Measurements from ENCODE around the gene HJURP. TPM values are rescaled to one million over a fixed set of nuclear protein-coding genes. Genes with fewer than 3 reads are reported as not detected.

The HJURP gene
- polyA plus RNA-seq, 1 donor (not counting 4 experiments of a cell fraction or from before 2014, with no cell fraction given) = 20.2 TPM

DNA sequence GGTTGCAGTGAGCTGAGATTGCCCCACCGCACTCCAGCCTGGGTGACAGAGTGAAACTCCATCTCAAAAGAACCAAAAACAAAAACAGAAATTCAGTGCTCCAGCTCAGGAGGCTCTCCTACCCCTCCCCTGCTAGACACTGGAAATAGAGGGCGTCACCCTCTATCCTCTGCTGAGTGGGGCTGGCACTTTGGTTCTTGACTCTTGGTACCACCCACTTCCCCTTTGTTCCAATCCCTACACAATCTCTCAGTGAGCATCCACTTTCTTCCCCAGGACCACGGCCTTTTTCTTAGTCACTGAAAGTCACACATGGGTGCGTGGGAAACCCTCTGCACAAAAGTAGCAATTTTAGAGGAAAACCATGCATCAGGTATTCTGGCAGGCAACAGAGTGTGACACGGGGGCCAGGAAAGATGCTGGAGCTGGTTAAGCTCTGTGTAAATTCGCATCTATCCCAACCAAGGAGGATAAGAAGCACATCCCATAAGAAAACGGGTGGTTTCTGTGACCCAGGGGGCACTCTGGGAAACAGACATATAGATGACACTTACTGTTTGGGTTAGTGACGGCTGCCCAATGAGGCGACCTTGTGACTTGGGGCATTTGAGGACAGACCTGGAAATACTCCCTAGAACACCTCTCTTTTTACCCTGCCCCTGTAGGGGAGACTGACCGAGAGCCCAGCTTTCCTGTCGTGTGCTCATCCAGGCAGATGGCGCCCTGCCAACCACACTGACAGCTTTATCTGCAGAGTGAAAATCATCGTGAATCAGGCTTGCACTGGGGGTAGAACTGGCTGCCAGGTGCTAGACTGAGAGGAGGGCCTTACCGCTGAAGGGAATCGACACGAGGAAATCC lies 7.7 kb downstream of the HJURP start:
- TF ChIP-seq EZH2 (IDR thresholded peaks at IDR 0.05; ENCODE audit: low read length) = no peak
- TF ChIP-seq, protein P1, sequence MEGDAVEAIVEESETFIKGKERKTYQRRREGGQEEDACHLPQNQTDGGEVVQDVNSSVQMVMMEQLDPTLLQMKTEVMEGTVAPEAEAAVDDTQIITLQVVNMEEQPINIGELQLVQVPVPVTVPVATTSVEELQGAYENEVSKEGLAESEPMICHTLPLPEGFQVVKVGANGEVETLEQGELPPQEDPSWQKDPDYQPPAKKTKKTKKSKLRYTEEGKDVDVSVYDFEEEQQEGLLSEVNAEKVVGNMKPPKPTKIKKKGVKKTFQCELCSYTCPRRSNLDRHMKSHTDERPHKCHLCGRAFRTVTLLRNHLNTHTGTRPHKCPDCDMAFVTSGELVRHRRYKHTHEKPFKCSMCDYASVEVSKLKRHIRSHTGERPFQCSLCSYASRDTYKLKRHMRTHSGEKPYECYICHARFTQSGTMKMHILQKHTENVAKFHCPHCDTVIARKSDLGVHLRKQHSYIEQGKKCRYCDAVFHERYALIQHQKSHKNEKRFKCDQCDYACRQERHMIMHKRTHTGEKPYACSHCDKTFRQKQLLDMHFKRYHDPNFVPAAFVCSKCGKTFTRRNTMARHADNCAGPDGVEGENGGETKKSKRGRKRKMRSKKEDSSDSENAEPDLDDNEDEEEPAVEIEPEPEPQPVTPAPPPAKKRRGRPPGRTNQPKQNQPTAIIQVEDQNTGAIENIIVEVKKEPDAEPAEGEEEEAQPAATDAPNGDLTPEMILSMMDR (optimal IDR thresholded peaks at IDR 0.05 in 1 of 3, IDR thresholded peaks at IDR 0.05 in 1 of 3, conservative IDR thresholded peaks at IDR 0.05 in 1 of 3; ENCODE audit: extremely low read depth in 1 of 3, insufficient read depth in 2 of 3, low read length in 3 of 3) = no peak
- H2AFZ ChIP-seq (ENCODE audit: control insufficient read depth, low read length) = no peak overlapping the region
- peaks cover 3% of the 10 kb centered on the region for H4K20me1 ChIP-seq (ENCODE audit: control insufficient read depth, extremely low read depth, insufficient read depth, low read length)
- no peak overlapping the region for H3K27ac ChIP-seq (ENCODE audit: control insufficient read depth, insufficient read depth, low read length)
- H3K9me1 ChIP-seq (ENCODE audit: control insufficient read depth, extremely low read depth, insufficient read depth, low read length) = no peaks in the 10 kb centered on the region
- dilution Hi-C loops (cut with MboI; ENCODE audit: extremely low pct_ligation_motif_present, low sequenced_read_pairs) = no loop called here
- H3K36me3 ChIP-seq (ENCODE audit: control insufficient read depth in 2 of 2, extremely low read depth in 1 of 2, insufficient read depth in 2 of 2, low read length in 2 of 2) = peaks cover 0 to 66% of the 10 kb centered on the region in 2 experiments
- H3K9me3 ChIP-seq (ENCODE audit: control insufficient read depth, low read depth, low read length) = no peaks in the 10 kb centered on the region
- H3K4me1 ChIP-seq (ENCODE audit: control insufficient read depth, extremely low read depth, insufficient read depth, low read length) = no peaks in the 10 kb centered on the region
- H3K27me3 ChIP-seq (ENCODE audit: control insufficient read depth, extremely low read depth, insufficient read depth, low read length) = no peaks in the 10 kb centered on the region
- peaks cover 66% of the 10 kb centered on the region for H3K79me2 ChIP-seq (ENCODE audit: control insufficient read depth, insufficient read depth, low read length)
- no peak overlapping the region for H3K4me3 ChIP-seq (ENCODE audit: control insufficient read depth in 2 of 3, extremely low read depth in 1 of 3, insufficient read depth in 2 of 3, low read depth in 1 of 3, low read length in 3 of 3)
- H3K4me2 ChIP-seq (ENCODE audit: control insufficient read depth, extremely low read depth, insufficient read depth, low read depth, low read length) = no peak overlapping the region
- H3K9ac ChIP-seq (ENCODE audit: control insufficient read depth, extremely low read depth, insufficient read depth, low read length) = no peak overlapping the region
- DNase-seq (ENCODE audit: low read depth, low spot score) (no peak), FAIRE-seq (no peak)

DNA sequence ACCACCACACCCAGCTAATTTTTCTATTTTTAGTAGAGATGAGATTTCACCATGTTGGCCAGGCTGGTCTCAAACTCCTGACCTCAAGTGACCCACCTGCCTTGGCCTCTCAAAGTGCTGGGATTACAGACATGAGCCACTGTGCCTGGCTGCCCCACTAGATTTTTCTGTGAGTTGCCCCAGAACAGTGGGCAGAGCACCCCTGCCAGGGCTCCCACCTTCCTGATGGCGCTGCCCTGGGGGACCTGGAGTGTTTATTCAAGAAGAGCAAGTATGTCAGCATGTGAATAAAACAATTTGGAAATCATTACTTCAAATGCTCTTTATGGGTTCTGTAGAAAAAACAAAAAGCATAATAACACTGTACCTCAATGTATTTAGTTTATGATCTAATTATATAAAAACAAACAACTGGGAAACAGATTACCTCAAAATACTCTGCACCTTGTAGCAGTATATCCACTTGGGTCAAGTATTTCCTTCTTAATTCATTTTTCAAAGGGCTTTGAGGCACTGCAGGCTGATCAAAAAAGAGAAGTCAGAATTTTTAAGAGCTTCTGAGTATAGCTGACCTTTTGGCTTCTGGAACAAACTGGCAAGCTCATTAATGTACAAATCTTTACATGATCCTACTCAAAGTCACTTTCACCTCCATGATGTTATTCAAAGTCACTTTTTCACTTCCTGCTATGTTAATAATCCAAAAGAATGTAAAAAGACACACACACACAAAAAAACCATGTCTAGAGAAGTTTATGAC lies 8.9 kb downstream of the HJURP start:
- TF ChIP-seq EZH2 (IDR thresholded peaks at IDR 0.05; ENCODE audit: low read length) = no peak
- TF ChIP-seq, protein P1 (optimal IDR thresholded peaks at IDR 0.05 in 1 of 3, IDR thresholded peaks at IDR 0.05 in 1 of 3, conservative IDR thresholded peaks at IDR 0.05 in 1 of 3; ENCODE audit: extremely low read depth in 1 of 3, insufficient read depth in 2 of 3, low read length in 3 of 3) = no peak
- dilution Hi-C loops (cut with MboI; ENCODE audit: extremely low pct_ligation_motif_present, low sequenced_read_pairs) = no loop called here
- no peak for FAIRE-seq
- Histone ChIP-seq H3K36me3 (ENCODE audit: control insufficient read depth in 2 of 2, extremely low read depth in 1 of 2, insufficient read depth in 2 of 2, low read length in 2 of 2) (peaks cover 0 to 72% of the 10 kb centered on the region in 2 experiments), H2AFZ (ENCODE audit: control insufficient read depth, low read length) (no peak overlapping the region), H3K27me3 (ENCODE audit: control insufficient read depth, extremely low read depth, insufficient read depth, low read length) (no peaks in the 10 kb centered on the region), H3K9me3 (ENCODE audit: control insufficient read depth, low read depth, low read length) (no peaks in the 10 kb centered on the region), H3K79me2 (ENCODE audit: control insufficient read depth, insufficient read depth, low read length) (peaks cover 68% of the 10 kb centered on the region), H3K9ac (ENCODE audit: control insufficient read depth, extremely low read depth, insufficient read depth, low read length) (no peak overlapping the region), H3K4me1 (ENCODE audit: control insufficient read depth, extremely low read depth, insufficient read depth, low read length) (no peaks in the 10 kb centered on the region), H3K27ac (ENCODE audit: control insufficient read depth, insufficient read depth, low read length) (no peak overlapping the region), H3K9me1 (ENCODE audit: control insufficient read depth, extremely low read depth, insufficient read depth, low read length) (no peaks in the 10 kb centered on the region), H4K20me1 (ENCODE audit: control insufficient read depth, extremely low read depth, insufficient read depth, low read length) (peaks cover 8% of the 10 kb centered on the region), H3K4me2 (ENCODE audit: control insufficient read depth, extremely low read depth, insufficient read depth, low read depth, low read length) (no peak overlapping the region), H3K4me3 (ENCODE audit: control insufficient read depth in 2 of 3, extremely low read depth in 1 of 3, insufficient read depth in 2 of 3, low read depth in 1 of 3, low read length in 3 of 3) (no peak overlapping the region)
- no peak for DNase-seq (ENCODE audit: low read depth, low spot score)

All from keratinocyte (primary cell).